Stimulated activated CD8-positive, alpha-beta memory T cell treated with anti-CD3 and anti-CD28 coated beads, Interleukin-12 subunit alpha, Interleukin-12 subunit beta, amount 100 ng/mL, for 24 hours (primary cell): Measurements from ENCODE around the gene SNTG2.

Experiments used
- DNase-seq: peaks from one replicate; pipeline ENCODE4 v3.0.0-alpha.2; 2020; ENCODE audit errors: extremely low read depth

Gene SNTG2

DNA sequence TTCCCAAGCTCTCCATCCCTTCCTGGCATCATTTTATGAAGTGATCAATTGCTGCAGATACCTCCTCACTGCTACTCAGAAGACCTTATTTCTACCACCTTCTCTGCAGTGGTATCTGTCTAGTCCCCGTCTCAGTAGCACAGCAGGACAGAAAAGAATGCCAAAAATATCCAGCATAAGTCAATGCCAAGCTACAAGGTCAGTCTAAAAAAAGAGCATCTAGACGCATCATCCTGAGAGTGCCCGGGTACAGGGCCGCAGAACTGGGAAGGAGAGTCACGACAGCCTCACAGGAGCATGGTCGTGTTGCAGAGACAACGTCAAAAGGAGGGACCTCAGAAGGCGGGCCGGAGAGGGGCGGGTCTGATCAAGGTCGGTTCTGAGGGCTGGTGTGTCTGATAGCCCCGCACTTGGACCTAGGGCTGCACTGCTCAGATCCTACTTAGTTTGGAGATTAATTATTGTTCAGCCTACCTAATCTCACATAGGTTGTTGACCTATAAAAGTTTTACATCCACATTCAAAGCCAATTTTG is 24.3 kb upstream of the SNTG2 start:
- DNase-seq, result no peak

GRCh38 chr2:926896-927295 is 23.8 kb upstream of the SNTG2 start:
- no peak for DNase-seq

- DNase-seq, result no peak
Observed at GRCh38 chr2:929011-929735, 21.5 kb upstream of the SNTG2 start.

DNA sequence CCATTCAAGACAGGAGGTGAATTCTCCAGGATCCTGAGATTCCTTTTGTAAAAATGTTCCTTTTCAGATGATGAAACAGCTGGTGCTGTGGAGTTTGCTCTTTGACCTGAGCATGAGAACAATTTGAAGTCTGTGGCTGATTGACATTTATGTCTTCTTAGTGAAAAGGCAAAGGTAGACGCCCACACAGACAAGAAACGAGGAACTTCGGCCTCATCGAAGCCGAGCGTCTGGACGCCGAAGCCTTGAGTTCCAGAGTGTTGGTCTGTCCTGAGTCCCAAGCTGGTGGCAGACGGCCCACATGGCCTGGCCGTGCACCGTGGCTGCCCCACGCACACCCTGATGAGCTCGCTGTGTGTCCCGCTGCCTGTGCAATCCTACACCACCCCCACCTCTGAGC is 20.7 kb upstream of the SNTG2 start:
- DNase-seq, result no peak

DNA sequence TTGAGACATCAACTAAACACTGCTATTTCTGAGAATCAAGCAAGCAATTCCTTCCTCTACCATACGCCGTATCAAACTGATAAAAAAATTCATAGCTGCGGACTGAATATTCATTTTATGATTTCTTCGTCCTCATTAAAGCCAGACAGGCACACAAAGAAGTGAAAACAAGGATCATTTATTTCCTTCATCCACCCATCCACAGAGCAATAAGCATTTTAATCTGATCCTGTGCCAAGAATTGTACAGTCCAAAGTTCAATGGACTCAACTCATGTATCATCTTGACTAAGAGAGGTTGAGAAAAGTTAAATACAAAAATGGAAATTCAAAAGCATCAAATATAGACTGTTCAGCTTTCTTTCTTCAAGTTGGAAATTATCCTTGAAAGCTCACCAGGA is 19.7 kb upstream of the SNTG2 start:
- no peak for DNase-seq

DNA sequence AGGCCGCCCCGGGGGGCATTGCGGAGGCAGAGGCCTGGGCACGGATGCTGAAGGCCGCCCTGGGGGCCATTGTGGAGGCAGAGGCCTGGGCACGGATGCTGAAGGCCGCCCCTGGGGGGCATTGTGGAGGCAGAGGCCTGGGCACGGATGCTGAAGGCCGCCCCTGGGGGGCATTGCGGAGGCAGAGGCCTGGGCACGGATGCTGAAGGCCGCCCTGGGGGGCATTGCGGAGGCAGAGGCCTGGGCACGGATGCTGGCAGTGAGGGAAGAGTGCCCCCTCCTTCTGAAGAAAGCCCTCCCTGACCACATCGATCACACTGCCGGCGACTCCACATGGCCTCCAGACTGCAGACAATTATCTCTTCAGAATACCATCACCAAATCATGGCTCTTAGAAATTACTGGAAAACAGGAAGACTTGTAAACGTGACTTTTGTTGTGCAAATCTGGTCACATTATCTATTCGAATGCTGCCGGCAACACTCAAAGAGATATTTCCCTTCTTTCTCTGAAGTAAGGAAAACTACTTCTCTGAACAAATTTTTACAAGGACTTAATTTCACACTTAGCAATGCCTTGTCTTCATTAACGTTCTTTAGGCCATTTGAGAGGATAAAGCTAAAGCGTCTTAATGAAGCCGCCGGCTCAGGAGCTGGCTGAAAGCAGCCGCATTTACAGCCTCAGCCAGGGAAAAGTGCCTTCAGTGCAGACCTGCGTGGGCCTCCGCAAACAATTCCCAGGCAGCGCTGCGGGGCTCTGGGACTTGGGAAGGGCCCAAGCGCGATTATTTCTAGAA is 18.1 kb upstream of the SNTG2 start:
- DNase-seq, result no peak

GRCh38 chr2:933734-934295 is 16.8 kb upstream of the SNTG2 start:
- DNase-seq, result no peak

DNA sequence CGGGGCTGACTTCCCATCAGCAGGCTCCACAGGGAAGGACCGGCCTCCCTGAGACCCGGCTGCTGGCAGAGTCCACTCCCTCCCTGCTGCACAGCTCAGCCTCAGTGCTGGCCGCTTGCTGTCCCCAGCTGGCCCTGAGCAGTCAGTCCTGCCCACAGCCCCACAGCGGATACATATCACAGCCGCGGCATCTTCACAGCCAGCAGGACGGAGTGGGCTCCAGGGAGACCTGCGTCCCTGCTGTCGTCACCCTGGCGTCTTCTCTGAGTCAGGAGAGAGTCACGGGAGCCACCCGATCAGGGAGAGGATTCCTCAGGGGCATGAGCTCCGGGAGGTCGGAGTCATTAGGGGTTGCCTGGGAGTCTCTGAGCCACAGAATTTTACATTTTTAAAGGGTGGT is 13.1 kb upstream of the SNTG2 start:
- DNase-seq, result no peak

- no peak for DNase-seq
Observed at GRCh38 chr2:938181-939005, 12.3 kb upstream of the SNTG2 start.

DNA sequence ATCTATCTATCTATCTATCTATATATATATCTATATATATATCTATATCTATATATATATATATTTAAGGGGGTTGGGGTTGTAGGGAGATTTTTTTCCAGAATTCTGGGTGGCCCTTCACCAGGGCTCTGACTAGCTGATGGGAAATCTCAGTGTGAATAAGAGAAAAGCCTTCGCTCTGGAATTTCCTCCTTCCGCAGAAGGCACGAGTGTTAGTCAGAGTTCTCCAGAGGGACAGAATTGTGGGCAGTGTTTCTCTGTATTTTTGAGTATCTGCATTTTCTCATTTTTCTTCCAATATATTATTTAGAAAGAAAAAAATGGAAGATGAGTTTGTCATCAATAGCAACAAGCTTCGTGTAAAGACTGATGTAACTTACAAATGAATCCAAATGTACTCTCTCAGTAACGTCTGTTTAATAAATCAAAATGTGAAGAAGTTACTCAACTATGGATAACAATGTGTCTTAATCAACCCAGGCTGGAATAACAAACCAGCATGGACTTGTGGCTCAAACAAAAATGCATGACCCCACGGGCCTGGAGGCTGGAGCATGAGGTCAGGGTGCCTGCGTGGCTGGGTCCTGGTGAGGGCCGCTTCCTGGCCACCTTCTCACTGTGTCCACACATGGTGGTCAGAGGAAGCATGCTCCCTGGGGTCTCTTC is 10.6 kb upstream of the SNTG2 start:
- no peak for DNase-seq

DNA sequence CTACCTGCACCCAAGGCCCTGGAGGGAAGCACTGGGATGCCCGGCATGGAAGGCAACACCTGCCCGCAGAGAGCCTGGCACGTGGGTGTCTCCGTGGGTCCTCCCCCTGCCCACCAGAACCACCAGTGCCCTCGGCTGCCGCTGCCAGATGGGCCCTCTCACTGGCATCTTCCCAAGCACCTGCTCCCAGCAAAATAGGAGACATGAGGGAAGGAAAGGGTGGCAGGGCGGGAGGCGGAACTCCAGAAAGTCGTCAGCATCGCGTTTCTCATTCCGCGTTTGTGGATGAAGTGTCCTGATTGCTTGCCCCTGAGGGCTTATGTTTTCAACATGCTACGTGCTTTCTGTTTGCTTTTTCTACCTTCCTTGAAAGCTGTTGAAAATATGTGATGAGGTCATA is 8.8 kb upstream of the SNTG2 start:
- no peak for DNase-seq

- no peak for DNase-seq
Observed at GRCh38 chr2:942775-943460, 7.7 kb upstream of the SNTG2 start.

- DNase-seq, result no peak
Observed at GRCh38 chr2:943461-943797, 7.2 kb upstream of the SNTG2 start.

DNA sequence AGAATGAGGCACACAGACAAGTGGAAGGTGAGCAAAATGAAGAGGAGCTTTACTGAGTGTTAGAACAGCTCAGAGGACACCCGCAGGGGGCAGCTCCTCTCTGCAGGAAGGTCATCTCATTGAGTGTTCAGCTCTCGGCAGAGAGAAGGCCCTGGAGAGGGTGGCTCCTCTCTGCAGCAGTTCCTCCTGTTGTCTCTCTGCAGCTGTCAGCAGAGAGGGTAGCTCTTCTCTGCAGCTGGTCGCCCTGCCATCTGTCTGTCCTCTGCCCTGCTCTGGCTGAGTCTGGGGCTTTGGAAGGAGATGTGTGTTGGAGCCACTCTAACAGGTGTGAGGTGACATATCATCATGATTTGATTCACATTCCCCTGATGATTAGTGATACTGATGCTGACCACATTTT is 6.8 kb upstream of the SNTG2 start:
- no peak for DNase-seq

DNA sequence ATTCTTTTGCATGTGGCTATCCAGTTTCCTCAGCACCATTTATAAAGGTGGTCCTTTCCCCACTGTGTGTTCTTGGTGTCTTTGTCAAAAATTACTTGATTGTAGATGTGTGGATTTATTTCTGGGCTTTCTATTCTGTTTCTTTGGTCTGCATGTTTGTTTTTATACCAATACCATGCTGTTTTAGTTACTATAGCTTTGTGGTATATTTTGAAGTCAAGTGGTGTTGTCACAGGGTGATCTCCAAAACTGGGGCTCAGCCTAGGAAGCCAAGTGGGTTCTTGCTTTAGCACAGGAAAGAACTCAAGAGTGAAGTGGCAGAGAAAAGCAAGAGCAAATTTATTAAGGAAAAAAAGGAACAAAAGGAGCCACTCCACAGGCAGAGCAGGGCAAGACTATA is 6.0 kb upstream of the SNTG2 start:
- DNase-seq, result no peak

DNA sequence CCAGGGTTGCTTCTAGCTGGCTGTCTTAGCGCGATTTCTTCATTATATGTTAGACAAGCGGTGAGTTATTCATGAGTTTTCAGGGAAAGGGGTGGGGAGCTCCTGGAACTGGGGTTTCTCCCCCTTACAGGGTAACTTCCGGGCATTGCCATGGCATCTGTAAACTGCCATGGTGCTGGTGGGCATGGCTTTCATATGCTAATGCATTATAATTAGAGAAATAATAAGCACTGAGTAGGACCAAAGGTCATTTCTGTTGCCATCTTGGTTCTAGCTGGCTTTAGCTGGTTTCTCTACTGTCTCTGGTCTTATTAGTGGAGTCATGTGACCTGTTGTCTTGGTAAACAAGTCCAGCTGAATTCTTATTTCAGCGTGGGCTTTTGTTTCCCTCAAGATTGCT is 5.5 kb upstream of the SNTG2 start:
- no peak for DNase-seq

DNA sequence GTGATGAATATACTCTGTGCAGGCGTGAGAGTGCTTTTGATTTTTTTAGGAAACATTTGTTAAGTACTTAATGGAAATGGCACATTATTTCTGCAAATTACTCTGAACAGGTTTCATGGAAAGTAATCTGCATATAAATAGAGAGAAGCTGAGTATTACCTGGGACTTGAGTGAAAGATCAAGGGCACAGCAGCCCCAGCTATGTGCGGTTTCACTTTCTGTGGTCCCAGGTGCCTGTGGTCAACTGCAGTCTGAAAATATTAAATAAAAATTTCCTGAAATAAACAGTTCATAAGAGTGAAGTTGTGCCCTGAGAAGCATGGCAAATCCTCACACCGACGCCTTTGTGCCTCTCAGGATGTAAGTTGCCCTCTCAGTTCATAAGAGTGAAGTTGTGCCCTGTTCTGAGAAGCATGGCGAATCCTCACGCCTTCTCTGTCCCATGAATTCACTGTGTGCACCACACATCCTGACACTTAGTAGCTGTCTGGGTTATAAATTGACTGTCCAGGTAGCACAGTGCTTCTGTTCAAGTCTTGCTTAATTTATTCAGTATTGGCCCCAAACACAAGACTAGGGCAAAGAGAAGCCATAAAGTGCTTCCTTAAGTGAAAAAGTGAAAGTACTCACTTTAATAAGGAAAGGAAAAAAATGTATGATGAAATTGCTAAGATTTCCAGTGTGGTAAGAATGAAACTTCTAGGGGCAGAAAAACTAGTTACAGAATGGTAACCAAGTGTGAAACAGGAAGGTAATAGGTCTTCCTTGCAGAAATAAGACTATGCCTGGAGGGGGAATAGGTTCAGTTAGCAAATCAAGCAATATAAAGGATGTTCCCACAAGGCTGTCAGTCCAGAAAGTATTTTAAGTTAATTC is 4.3 kb upstream of the SNTG2 start:
- no peak for DNase-seq

DNA sequence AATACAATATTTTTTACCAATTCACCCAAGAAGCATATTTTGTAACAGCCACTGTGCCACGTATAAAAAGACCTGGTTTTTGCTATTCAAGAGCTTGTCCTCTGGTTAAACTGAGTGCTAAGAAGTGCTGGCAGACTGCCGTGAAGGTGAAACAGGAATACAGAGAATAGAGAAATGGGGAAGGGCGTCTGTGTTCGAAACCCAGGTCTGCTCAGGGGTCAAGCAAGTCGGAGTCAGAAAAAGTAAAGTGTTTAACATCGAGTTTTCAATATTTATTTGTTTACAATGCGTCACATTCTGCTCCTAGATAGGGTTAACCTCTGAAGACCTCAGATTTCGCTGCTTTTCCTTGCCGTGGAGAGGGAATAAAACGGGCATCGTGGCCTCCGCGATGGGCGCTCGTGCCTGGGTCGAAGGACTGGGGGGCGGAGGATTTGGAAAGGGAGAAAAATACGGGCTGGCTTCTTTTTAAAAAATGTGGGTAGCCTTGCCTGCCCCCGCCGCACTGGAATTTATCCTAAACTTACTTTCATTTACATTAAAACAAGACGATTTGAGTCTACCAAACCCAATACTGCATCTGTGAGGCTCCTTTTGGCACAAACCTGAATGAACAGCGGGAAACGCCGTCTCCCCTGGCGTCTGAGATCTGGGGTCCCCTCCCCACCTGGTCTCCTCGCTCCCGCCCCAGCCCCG is 1.1 kb upstream of the SNTG2 start:
- DNase-seq, result no peak

- DNase-seq, result no peak
Observed at GRCh38 chr2:951224-952006, 766 bp downstream of the SNTG2 start.
